ENCODE measurements around the gene PRKCA.

Gene PRKCA

DNA sequence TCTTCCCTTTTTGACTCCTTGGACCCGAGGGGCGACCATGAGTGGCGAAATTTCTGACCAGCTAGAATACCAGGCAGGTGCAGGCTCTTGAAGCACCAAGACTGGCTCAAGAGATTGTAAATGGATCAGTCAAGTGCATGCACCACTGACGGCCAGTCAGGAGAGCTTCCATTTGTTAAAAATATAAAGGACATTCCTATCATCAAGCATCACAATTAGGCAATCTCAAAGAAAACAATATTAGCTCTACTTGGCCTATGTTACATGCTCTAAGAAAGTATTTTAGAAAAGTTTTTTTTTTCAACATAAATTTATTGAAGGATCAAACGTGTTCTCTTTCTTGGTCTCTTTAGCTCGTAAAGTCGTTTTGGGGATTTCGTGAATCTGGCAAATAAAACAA is 1.5 kb upstream of the PRKCA start:
- TF ChIP-seq POLR2AphosphoS5 (IDR thresholded peaks at IDR 0.05; ENCODE audit: low read depth, low read length) = no peak
- TF ChIP-seq, protein P1, sequence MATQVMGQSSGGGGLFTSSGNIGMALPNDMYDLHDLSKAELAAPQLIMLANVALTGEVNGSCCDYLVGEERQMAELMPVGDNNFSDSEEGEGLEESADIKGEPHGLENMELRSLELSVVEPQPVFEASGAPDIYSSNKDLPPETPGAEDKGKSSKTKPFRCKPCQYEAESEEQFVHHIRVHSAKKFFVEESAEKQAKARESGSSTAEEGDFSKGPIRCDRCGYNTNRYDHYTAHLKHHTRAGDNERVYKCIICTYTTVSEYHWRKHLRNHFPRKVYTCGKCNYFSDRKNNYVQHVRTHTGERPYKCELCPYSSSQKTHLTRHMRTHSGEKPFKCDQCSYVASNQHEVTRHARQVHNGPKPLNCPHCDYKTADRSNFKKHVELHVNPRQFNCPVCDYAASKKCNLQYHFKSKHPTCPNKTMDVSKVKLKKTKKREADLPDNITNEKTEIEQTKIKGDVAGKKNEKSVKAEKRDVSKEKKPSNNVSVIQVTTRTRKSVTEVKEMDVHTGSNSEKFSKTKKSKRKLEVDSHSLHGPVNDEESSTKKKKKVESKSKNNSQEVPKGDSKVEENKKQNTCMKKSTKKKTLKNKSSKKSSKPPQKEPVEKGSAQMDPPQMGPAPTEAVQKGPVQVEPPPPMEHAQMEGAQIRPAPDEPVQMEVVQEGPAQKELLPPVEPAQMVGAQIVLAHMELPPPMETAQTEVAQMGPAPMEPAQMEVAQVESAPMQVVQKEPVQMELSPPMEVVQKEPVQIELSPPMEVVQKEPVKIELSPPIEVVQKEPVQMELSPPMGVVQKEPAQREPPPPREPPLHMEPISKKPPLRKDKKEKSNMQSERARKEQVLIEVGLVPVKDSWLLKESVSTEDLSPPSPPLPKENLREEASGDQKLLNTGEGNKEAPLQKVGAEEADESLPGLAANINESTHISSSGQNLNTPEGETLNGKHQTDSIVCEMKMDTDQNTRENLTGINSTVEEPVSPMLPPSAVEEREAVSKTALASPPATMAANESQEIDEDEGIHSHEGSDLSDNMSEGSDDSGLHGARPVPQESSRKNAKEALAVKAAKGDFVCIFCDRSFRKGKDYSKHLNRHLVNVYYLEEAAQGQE (IDR thresholded peaks at IDR 0.05; ENCODE audit: insufficient read depth in 1 of 2, low read depth in 2 of 2, low read length in 2 of 2) = no peak
- TF ChIP-seq SIN3A (IDR thresholded peaks at IDR 0.05; ENCODE audit: borderline replicate concordance, insufficient read depth, low read length) = no peak
- TF ChIP-seq FOXP2 (optimal IDR thresholded peaks at IDR 0.05; ENCODE audit: borderline replicate concordance, extremely low read depth, extremely low read length, insufficient read depth) = no peak
- TF ChIP-seq TAF1 (IDR thresholded peaks at IDR 0.05; ENCODE audit: borderline replicate concordance, insufficient read depth, low read length) = no peak

DNA sequence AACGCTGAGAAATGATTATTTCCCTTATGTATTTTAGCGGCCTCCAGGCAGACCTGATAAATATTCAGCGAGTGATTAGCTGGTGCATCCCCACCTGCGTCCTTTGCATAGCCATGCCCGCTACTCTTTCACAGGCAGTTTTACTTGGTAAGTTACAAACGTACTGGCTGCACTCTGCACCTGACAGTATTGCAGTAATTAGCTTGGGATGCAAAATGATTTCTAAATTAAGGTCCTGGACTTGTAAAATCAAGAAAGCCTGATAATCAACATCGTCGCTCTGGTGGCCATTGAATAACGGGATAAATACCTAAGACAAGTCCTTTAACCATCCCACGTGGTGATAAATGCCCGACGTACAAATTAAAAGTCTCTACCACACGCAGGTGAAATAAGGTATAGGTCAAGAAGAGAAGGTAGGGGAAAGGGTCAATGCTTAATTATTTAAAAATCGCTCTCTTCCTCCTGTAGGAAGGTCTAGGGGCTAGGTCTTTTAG is 998 bp upstream of the PRKCA start:
- TF ChIP-seq FOXP2 (optimal IDR thresholded peaks at IDR 0.05; ENCODE audit: borderline replicate concordance, extremely low read depth, extremely low read length, insufficient read depth) (no peak), TAF1 (IDR thresholded peaks at IDR 0.05; ENCODE audit: borderline replicate concordance, insufficient read depth, low read length) (no peak), SIN3A (IDR thresholded peaks at IDR 0.05; ENCODE audit: borderline replicate concordance, insufficient read depth, low read length) (no peak), POLR2AphosphoS5 (IDR thresholded peaks at IDR 0.05; ENCODE audit: low read depth, low read length) (no peak)
- TF ChIP-seq, protein P1 (IDR thresholded peaks at IDR 0.05; ENCODE audit: insufficient read depth in 1 of 2, low read depth in 2 of 2, low read length in 2 of 2) = no peak

DNA sequence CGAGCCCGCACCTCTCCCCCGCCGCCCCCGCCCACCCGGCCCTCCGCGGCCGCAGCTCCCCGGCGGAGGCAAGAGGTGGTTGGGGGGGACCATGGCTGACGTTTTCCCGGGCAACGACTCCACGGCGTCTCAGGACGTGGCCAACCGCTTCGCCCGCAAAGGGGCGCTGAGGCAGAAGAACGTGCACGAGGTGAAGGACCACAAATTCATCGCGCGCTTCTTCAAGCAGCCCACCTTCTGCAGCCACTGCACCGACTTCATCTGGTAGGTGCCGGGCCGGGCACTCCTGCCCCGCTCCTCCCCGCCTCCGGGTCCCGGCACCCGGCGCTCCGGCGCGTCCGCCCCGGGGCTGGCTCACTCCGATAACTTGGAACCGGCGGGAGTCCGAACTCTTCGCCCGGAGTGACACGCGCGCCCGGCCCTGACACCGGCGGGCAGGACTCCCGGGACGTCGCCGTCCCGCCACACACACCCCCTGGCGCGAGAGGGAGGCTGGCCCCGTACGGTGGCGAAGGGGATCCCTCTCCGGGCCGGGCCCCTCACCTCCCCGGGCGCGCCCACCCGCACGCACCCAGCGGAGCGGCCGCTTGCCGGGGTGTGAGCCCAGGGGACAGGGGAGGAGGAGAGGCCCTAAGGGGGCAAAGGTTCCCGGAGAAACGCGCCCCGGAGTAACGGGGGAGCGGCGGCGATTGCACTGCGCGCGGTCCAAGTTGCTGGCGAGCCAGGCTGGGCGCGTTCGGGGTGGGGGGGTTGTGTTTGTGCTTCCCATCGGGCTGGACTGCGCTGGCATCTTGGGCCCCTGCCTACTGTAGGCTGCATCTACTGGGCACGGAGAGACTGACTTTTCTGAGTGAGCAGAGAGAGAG is 581 bp downstream of the PRKCA start:
- TF ChIP-seq, protein P1 (IDR thresholded peaks at IDR 0.05; ENCODE audit: insufficient read depth in 1 of 2, low read depth in 2 of 2, low read length in 2 of 2) = no peak; a peak in 1 of 4 replicates
- TF ChIP-seq FOXP2 (optimal IDR thresholded peaks at IDR 0.05; ENCODE audit: borderline replicate concordance, extremely low read depth, extremely low read length, insufficient read depth) (no peak), SIN3A (IDR thresholded peaks at IDR 0.05; ENCODE audit: borderline replicate concordance, insufficient read depth, low read length) (no peak), TAF1 (IDR thresholded peaks at IDR 0.05; ENCODE audit: borderline replicate concordance, insufficient read depth, low read length) (no peak), POLR2AphosphoS5 (IDR thresholded peaks at IDR 0.05; ENCODE audit: low read depth, low read length) (no peak; the same call in 1 of the 2 replicates)

DNA sequence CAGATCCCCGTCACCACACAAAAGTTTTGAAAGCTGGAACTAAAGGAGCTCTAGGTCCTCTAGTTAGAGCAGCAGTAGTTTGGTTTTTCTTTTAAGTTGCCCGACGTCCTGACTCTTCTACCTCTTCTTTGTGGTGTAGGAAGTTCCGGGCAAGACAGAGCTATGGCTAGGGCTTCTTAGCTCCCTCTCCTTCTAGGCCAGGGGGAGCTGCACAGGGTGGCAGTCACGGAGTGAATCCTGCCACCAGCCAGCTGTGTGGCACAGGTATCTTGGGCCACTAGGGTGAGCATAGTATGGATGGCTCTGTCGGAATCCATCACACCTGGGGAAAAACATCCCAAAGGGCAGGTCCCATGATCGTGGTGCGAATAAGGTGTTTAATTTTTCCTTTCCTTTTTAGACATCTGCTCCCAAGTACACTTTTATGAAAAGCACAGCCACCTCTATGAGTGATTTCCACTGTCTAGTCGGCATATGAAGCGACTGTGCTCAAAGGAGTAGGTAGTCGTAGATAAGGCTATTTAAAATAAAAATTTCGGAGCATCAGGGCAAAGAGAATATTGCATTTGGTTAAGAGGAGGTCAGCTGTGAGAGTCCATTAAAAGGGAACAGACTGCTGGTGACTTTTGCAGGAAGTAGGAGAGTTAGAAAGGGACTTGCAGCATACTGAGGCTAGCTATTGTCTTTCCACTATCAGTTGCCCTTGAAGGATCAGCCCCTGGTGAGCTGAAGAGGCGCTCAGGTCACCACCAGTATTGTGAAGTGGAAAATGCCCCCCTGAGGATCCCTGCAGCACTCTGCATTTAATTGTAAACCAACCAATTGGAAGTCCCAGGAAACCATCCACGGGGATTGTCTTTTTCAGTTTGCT is 2.1 kb downstream of the PRKCA start:
- TF ChIP-seq, protein P1 (IDR thresholded peaks at IDR 0.05; ENCODE audit: insufficient read depth in 1 of 2, low read depth in 2 of 2, low read length in 2 of 2) = no peak
- TF ChIP-seq TAF1 (IDR thresholded peaks at IDR 0.05; ENCODE audit: borderline replicate concordance, insufficient read depth, low read length) (no peak), FOXP2 (optimal IDR thresholded peaks at IDR 0.05; ENCODE audit: borderline replicate concordance, extremely low read depth, extremely low read length, insufficient read depth) (no peak), POLR2AphosphoS5 (IDR thresholded peaks at IDR 0.05; ENCODE audit: low read depth, low read length) (no peak), SIN3A (IDR thresholded peaks at IDR 0.05; ENCODE audit: borderline replicate concordance, insufficient read depth, low read length) (0 out of 2 replicates have a peak, but pooled peaks have one; percentile 21)
